Endothelial cell of umbilical vein (primary cell): ENCODE data around the gene DEF6. TPM values are rescaled to one million over a fixed set of nuclear protein-coding genes. Genes with fewer than 3 reads are reported as not detected.

Experiments
- BruUV-seq: library from RNA; stranded (reverse); fragments of 400-500 nt; replicated peaks from 2 replicates; lab custom pipeline; 2021; lab: Mats Ljungman, UMichigan
- CTCF ChIA-PET: fragments of 300-600, 350-600 bp; sonication (Branson Sonifier 250); formaldehyde crosslinking; loops from one replicate; lab custom pipeline; 2021; ENCODE audit warnings: antibody characterized with exemption, inconsistent platforms; lab: Charles Lee
- POLR2A ChIA-PET: fragments of 300-600, 350-600 bp; sonication (Branson Sonifier 250); formaldehyde crosslinking; loops from one replicate; lab custom pipeline; 2021; ENCODE audit warnings: antibody characterized with exemption, inconsistent platforms; lab: Charles Lee
- DNase-seq: peaks from one replicate; pipeline ENCODE4 v3.0.0-alpha.2; 2011; ENCODE audit warnings: low read depth, low spot score
- FAIRE-seq: peaks from 2 replicates; lab custom pipeline; 2011; peaks lifted over from hg19 to GRCh38; lab: Jason Lieb, UNC
- H2AFZ ChIP-seq: 2 replicates; pipeline ENCODE4 v1.6.0; 2012; ENCODE audit warnings: low read depth, low read length, control low read depth, inconsistent platforms
- H3K27ac ChIP-seq: 2 replicates; pipeline ENCODE4 v1.5.1; 2011; ENCODE audit warnings: low read depth, mild to moderate bottlenecking, control low read depth, low read length, moderate library complexity; ENCODE audit not compliant: insufficient read depth
- H3K27me3 ChIP-seq, 2 experiments: 2 replicates each; pipeline versions ENCODE4 v1.6.0 to v1.6.1; 2011; ENCODE audit warnings: low read length in 2 of 2, mixed read lengths in 1 of 2; ENCODE audit not compliant: control insufficient read depth in 2 of 2, insufficient read depth in 2 of 2
- H3K36me3 ChIP-seq, 2 experiments: 2 replicates in 1 of 2; 3 replicates in 1 of 2; pipeline ENCODE4 v1.5.1; 2011; ENCODE audit warnings: low read length in 2 of 2, mild to moderate bottlenecking in 1 of 2, moderate library complexity in 1 of 2; ENCODE audit not compliant: control insufficient read depth in 2 of 2, insufficient read depth in 2 of 2; ENCODE audit errors: extremely low read depth in 1 of 2
- H3K4me1 ChIP-seq: 3 replicates; pipeline ENCODE4 v1.5.1; 2011; ENCODE audit warnings: mild to moderate bottlenecking, low read length; ENCODE audit not compliant: control insufficient read depth, insufficient read depth; ENCODE audit errors: extremely low read depth
- H3K4me2 ChIP-seq: 2 replicates; pipeline ENCODE4 v1.6.1; 2011; ENCODE audit warnings: low read length, control low read depth, mixed read lengths; ENCODE audit not compliant: insufficient read depth
- H3K4me3 ChIP-seq, 3 experiments: fragments of 200-600 bp in 1 of 3; sonication (generic), shearing (Covaris generic) in 1 of 3; replicated peaks in 1 of 3; 2 replicates each; pipeline ENCODE4 v1.5.1; 2011 to 2016; ENCODE audit warnings: control low read depth in 3 of 3, low read length in 3 of 3, mild to moderate bottlenecking in 2 of 3, inconsistent platforms in 1 of 3, low read depth in 1 of 3, moderate library complexity in 1 of 3; ENCODE audit not compliant: insufficient read depth in 1 of 3
- H3K79me2 ChIP-seq: 2 replicates; pipeline ENCODE4 v1.6.0; 2012; ENCODE audit warnings: low read length, inconsistent platforms; ENCODE audit not compliant: control insufficient read depth, insufficient read depth
- H3K9ac ChIP-seq: replicated peaks from 2 replicates; pipeline ENCODE3; 2011; ENCODE audit warnings: low read length, control low read depth; ENCODE audit not compliant: insufficient read depth; ENCODE audit errors: extremely low read depth
- H3K9me1 ChIP-seq: replicated peaks from 3 replicates; pipeline ENCODE4 v1.6.0; 2011; ENCODE audit warnings: mild to moderate bottlenecking, low read length; ENCODE audit not compliant: control insufficient read depth, insufficient read depth; ENCODE audit errors: extremely low read depth
- H3K9me3 ChIP-seq: replicated peaks from 2 replicates; pipeline ENCODE4 v1.5.1; 2012; ENCODE audit warnings: low read length, inconsistent platforms; ENCODE audit not compliant: control insufficient read depth, insufficient read depth
- H4K20me1 ChIP-seq: replicated peaks from 2 replicates; pipeline ENCODE3; 2011; ENCODE audit warnings: mild to moderate bottlenecking, low read length; ENCODE audit not compliant: control insufficient read depth, insufficient read depth; ENCODE audit errors: extremely low read depth
- CTCF ChIP-seq, 2 donors: IDR thresholded peaks; 1 replicate in 1 of 2; 2 replicates in 1 of 2; pipeline ENCODE4 v1.5.1; 2011; ENCODE audit warnings: low read length in 2 of 2, mild to moderate bottlenecking in 2 of 2, moderate library complexity in 2 of 2, control low read depth in 1 of 2, inconsistent platforms in 1 of 2, low read depth in 1 of 2; ENCODE audit not compliant: insufficient read depth in 1 of 2; ENCODE audit errors: extremely low read depth in 1 of 2
- EZH2 ChIP-seq: IDR thresholded peaks from 2 replicates; pipeline ENCODE4 v1.6.1; 2012; ENCODE audit warnings: borderline replicate concordance, low read depth, mild to moderate bottlenecking, moderate library complexity, low read length, inconsistent platforms; ENCODE audit not compliant: severe bottlenecking
- FOS ChIP-seq: IDR thresholded peaks from 2 replicates; pipeline ENCODE4 v1.6.1; 2011; ENCODE audit warnings: mild to moderate bottlenecking, low read length, moderate library complexity, borderline replicate concordance; ENCODE audit not compliant: insufficient read depth
- GATA2 ChIP-seq: IDR thresholded peaks from 2 replicates; pipeline ENCODE4 v1.7.0; 2011; ENCODE audit warnings: low read depth, mild to moderate bottlenecking, moderate library complexity, mixed read lengths, low read length; ENCODE audit not compliant: insufficient read length, insufficient read depth
- JUN ChIP-seq: IDR thresholded peaks from 2 replicates; pipeline ENCODE4 v1.6.1; 2011; ENCODE audit warnings: borderline replicate concordance, low read depth; ENCODE audit not compliant: insufficient read length, insufficient read depth
- MAX ChIP-seq: IDR thresholded peaks from 2 replicates; pipeline ENCODE4 v1.6.1; 2011; ENCODE audit not compliant: insufficient read depth, insufficient read length
- MYC ChIP-seq: IDR thresholded peaks from one replicate; pipeline ENCODE4 v1.6.1; 2011; ENCODE audit warnings: mild to moderate bottlenecking, low read depth, low read length
- POLR2A ChIP-seq: IDR thresholded peaks from 2 replicates; pipeline ENCODE4 v1.6.1; 2012; ENCODE audit warnings: low read depth, mild to moderate bottlenecking, control low read depth, low read length
- dilution Hi-C: fragments of 300-500 bp; cut with MboI; formaldehyde crosslinking; loops from one replicate; pipeline ENCODE4 v1.15.0; 2019; ENCODE audit warnings: low sequenced_read_pairs; ENCODE audit not compliant: extremely low pct_ligation_motif_present
- intact Hi-C: fragments of 100-400 bp; cut with micrococcal nuclease; formaldehyde crosslinking; loops from one replicate; pipeline ENCODE4 v1.10.0; 2022
- polyA plus RNA-seq, 4 experiments: library from polyadenylated mRNA; depleted of rRNA in 3 of 4; stranded (reverse) in 3 of 4; unstranded in 1 of 4; fragments of >200 nt; gene quantifications; 2 replicates each; pipeline versions ENCODE4 v1.2.1 to v1.2.3, GENCODE V29; 2011 to 2012; ENCODE audit warnings: missing spikeins in 1 of 4
- total RNA-seq: library from RNA; stranded (reverse); gene quantifications from 2 replicates; pipeline ENCODE4 v1.2.3, GENCODE V29; 2021

Gene DEF6
- total and polyA plus RNA-seq, 2 donors (not counting 3 experiments of a cell fraction or from before 2014, with no cell fraction given), result 0.59 to 0.77 TPM

GRCh38 chr6:35292494-35292893, 5.1 kb upstream of the DEF6 start:
- no peak overlapping the region for H3K9ac ChIP-seq
- H3K9me1 ChIP-seq, result no peaks in the 10 kb centered on the region
- H3K4me3 ChIP-seq, result no peak overlapping the region
- TF ChIP-seq FOS, result no peak
- TF ChIP-seq POLR2A, result no peak
- no peak for TF ChIP-seq CTCF (IDR thresholded peaks at IDR 0.05; ENCODE audit: extremely low read depth in 1 of 2, insufficient read depth in 1 of 2, low read depth in 1 of 2, low read length in 2 of 2)
- no peak for TF ChIP-seq MAX
- TF ChIP-seq GATA2, result no peak
- no peak for TF ChIP-seq JUN
- TF ChIP-seq MYC, result no peak
- no peak for TF ChIP-seq EZH2
- POLR2A ChIA-PET, result no interaction called here
- no peaks in the 10 kb centered on the region for H3K79me2 ChIP-seq
- no peaks in the 10 kb centered on the region for H3K27me3 ChIP-seq
- H3K27ac ChIP-seq, result no peak overlapping the region
- DNase-seq (no peak), FAIRE-seq (no peak)
- H2AFZ ChIP-seq, result no peak overlapping the region
- dilution Hi-C loops (no loop called here), intact Hi-C loops (loop anchor here (10.0 kb wide), 1 partner anchor 442 kb away; the partner anchor contains the start of gene ARMC12)
- H3K9me3 ChIP-seq, result no peaks in the 10 kb centered on the region
- H3K36me3 ChIP-seq, result peaks cover 6 to 50% of the 10 kb centered on the region in 2 experiments
- H3K4me2 ChIP-seq, result no peak overlapping the region
- H3K4me1 ChIP-seq, result peaks cover 5% of the 10 kb centered on the region
- CTCF ChIA-PET, result interaction anchor here (0.6 to 2.4 kb wide), 7 partner anchors 9 to 230 kb away, joined by 3 to 22 read pairs (median 3); partner anchors contain the start of genes FANCE, PPARD and RPL10A
- no TSS peak for BruUV-seq
- no peaks in the 10 kb centered on the region for H4K20me1 ChIP-seq
